Stimulated activated CD8-positive, alpha-beta memory T cell treated with anti-CD3 and anti-CD28 coated beads, Interleukin-4, amount 100 ng/mL, for 48 hours (primary cell): ENCODE data around the gene DHRS12.

Source experiments
- DNase-seq: peaks from one replicate; pipeline ENCODE4 v3.0.0-alpha.2; 2020

DHRS12 gene

DNA sequence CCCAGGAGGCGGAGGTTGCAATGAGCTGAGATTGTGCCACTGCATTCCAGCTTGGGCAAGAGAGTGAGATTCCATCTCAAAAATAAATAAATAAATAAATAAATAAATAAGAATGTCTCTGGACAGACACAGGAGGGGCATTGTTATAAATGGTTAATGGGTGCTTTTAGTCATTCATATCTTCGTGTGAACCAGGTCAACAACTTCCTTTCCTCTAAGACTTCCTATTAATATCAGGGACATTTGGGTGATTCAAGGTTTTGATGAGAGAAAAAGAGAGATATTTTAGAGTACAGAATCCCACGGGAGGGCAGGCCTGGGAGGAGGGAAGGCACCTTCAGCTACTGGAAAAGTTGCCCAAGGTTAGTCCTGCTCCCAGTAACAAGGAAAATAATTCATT lies 23.9 kb downstream of the DHRS12 start:
- no peak for DNase-seq

DNA sequence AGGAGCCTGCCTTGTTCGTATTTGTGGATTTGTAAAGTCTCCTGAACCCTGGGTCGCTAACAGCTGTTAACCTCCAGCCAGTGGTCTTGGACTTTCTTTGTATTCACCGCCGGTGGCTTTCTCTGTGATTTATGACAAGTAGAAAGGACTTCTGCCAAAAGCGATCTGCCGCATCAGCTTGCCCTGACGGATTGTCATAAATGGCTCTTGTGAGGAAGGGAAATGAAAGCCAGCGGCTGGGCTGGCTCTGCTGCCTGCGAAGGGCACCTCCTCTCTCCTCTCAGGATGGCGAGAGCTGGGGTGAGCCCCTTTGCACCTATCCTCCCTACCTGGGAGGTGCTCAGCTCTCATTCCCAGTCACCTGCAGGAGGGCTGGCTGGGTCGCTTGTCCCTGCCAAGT lies 25.6 kb downstream of the DHRS12 start:
- no peak for DNase-seq

DNA sequence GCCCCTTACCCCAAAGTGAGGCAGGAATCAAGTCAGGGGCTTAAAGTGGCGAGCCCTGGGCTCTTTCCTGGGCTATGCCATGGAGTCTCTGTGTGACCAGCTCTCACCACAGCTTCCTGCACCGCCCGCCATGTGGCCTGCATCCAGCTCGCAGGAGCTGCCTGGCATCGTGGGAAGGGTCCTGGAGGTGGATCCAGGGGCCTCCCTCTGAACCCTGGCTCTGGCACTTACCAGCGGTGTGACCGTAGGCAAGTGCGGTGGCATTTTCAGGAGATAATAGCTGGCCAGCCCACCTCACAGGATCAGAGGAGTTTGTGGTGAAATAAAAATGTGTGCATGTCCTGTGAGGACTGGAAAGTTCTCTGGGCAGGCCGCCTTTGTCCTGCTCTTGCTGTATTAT lies 26.0 kb downstream of the DHRS12 start:
- DNase-seq = no peak

- no peak for DNase-seq
Observed at GRCh38 chr13:51776179-51776578, 27.8 kb downstream of the DHRS12 start.

GRCh38 chr13:51773515-51773914 lies 30.4 kb downstream of the DHRS12 start:
- peak; percentile 11 for DNase-seq

GRCh38 chr13:51772781-51773180 lies 31.2 kb downstream of the DHRS12 start:
- peak; percentile 11 for DNase-seq

- peak; percentile 10 for DNase-seq
Observed at GRCh38 chr13:51772105-51772455, 31.9 kb downstream of the DHRS12 start.

DNA sequence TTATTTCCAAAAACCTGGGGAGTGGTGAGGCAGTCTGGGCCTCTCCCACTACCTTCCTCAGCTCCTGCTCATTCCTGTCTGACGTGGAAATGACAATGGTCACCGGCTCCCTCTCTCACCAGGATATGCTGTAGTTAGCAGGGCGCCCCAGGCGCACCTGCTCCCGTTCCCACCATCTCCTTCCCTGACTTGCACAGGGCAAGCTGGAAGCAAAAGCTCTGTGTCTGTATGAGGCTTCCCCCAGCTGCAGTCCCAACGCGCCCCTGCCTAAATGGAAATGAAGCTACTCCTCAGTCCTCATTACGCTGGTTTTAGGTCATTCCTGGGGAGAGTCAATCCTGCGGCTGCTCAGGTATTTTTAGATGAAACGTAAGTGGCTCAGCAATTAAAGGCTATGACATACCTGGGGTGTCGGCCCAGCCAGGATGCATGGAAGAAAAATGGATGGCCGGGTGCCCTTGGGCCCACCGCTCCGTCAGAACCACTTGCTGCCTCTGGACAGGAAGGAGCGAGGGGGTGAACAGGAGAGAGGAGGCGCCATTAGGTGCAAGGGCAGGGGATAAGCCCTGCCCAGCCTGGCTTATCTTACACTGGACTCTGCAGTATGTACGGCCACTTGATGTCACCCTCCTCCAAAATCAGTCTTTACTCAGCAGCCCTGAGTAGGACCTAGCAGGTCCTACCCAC lies 32.4 kb downstream of the DHRS12 start:
- peak; percentile 17 for DNase-seq

DNA sequence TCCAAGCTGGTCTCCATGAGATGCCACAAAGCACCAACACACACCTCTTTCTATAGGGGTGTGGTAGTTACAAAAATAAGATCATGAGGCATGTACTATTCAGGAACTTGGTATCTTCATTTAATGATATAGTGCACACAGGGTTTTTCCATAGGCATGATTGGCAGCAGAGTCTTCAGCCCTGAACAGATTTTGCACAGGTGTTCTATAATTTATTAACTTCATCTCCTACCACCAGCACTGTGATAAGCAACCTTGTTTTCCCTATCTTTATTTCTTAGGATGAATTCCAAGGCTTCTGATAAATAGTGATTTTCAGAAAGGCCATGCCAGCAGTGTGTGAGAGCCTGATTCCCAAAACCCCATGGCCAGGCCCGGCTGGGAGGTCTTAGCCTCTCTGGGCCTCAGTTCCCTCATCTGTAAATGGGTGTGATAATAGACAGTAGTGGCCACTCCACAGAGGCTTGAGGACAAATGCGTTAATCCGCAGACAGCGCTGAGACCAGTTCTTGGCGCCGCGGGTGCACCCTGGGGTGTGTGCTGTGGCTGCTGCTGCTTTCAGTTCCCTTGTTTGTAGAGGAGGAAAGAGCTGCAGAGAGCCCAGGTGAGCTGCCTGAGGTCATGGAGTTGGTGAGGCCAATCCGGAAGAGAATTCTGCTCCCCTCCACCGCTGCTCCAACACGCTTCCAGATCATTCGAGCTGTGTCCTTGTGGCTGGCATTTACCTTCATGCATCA lies 33.1 kb downstream of the DHRS12 start:
- peak; percentile 18 for DNase-seq

DNA sequence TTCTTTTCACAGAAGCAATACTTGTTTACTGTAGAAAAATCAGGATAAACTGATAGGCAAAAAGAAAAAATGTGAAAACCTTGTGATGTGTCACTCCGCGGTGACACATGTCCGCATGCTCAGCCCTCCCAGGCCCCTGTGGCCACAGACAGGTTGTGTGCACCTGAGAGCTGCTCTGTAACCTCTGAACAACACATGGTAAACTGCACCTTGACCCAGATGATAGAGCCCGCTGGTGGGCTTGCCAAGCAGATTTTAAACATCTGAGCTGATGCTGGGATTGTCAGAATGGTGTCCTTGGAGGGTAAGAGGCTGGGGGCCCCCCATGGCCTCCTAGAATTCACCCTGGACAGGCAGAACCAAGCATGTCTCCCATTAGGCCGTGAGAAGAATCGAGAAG lies 33.8 kb downstream of the DHRS12 start:
- DNase-seq = no peak

GRCh38 chr13:51769455-51770127 lies 34.4 kb downstream of the DHRS12 start:
- no peak for DNase-seq

DNA sequence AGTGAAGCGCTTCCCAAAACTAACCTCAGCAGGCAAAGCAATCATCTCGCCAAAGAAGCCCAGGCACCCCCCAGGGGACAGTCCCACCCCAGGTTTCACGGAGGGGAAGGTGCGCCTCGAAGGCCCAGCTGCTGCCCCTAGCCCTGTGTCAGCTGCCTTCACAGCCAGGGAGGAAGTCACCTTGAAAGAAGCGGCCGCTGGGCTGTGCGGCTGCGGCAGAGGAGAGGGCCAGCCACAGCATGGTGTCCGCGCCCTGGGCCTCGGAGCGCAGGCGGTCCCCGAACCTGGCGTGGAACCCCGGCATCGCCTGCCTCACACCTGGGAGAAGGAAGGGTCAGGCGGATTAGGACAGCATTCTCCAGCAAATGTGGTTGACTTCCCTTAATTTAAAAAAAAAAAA lies 35.0 kb downstream of the DHRS12 start:
- DNase-seq = no peak

- no peak for DNase-seq
Observed at GRCh38 chr13:51768378-51768921, 35.5 kb downstream of the DHRS12 start.

- no peak for DNase-seq
Observed at GRCh38 chr13:51767100-51767499, 36.9 kb downstream of the DHRS12 start.

GRCh38 chr13:51765142-51765515 lies 38.8 kb downstream of the DHRS12 start:
- DNase-seq = no peak

DNA sequence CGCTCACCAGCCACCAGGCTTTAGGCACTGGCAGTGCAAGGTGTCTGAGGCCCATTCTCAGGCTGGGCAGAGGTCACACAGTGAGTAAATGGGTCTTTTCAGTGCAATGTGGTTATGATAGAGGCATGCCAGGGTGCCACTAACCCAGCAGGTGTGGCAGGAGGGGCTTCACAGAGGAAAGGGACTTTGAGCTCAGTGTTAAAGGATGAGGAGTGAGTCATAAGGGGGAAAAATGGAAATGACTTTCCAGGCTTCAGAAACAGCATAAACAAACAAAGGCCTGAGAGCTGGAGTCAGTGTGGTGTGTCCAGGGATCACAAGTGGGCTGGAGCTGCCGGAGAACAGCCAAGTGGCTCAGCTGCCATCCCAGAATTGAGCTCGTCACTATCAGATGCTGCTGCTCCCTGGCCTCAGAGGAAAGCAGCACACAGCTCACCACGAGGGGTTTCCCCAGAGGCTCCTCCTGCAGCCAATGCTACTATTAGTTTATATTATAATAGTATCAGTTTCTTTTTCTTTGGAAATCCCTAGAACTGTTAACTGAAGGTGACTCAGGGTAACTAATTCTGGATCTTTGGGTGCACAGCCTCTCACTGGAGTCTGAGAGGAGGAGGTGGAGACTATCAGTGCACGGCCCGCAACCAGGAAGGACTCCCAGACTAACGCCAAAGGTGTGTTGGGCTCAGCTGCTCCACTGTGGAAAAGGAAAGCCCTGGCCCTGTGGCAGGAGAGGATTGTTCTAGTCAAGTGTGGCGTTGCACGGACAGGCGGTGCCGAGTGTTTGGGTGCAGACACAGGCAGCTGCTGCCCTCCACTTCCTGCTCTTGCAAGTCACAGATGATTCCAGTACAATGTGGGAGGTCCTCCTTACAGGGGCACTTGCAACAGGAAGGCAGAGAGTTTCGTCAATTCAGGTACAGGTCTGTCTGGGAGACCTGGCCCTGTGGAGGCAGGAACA lies 39.5 kb downstream of the DHRS12 start:
- peak; percentile 74 for DNase-seq

DNA sequence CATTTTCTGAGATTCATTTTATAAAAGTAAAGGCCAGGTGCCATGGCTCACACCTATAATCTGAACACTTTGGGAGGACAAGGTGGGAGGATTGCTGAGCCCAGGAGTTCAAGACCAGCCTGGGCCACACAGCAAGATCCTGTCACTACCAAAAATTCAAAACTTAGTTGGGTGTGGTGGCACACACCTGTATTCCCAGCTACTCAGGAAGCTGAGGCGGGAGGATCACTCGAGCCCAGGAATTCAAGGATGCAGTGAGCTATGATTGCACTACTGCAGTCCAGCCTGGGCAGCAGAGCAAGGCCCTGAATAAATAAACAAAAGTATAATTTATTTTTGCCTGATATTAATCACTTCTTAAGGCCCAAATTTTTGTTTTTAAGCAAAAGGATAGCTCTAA lies 40.5 kb downstream of the DHRS12 start:
- DNase-seq = no peak

DNA sequence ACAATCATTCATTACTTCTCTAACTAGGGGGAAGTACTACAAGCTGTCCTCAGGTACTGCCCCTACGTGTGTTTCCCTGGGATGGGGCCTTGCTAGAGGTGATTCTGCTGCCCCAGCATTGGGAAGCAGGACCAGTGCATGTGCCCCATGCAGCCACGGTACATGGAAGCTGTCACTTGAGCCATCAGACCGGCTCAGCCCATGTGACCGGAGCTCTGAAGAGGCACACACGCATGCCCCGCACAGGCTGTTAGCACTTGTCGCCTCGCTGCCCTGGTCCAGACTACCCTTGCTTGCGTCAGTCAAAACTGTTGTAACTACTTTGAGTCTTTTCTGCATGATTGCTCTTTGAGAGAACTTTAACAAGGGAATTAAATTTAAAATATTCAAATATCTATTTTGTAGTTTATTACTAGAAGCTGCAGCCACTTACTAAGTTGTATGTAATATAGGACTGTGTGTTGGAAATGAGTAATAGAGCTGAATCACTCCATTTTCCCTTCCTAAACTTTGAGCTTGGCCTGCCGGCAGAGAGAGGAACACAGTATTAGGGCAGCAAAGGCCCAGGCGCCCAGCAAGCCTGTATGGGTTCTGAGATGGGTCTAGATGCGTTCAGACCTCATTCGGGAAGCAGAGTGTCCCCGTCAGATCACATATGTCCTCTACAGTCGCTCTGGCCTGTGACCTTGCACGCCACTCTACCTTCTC lies 42.2 kb downstream of the DHRS12 start:
- no peak for DNase-seq

- DNase-seq = no peak
Observed at GRCh38 chr13:51760592-51760991, 43.4 kb downstream of the DHRS12 start.

DNA sequence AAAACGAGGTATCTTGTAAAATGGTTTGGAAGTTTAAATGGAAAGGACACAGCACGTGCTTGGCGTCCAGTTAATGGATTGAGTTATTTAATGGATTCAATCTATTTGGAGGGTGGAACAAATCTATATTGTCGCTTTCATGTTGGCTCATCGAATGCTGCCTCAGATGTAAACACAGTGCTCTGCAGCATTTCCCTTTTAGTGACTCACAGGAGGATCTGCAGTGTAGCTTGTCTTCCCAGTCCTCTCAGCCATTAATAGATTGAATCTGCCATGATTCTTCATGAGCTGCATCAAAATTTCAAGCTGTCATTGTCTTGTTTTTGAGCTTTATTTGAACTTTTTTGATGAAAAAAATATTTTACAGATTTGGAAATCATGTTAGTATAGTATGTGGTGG lies 44.7 kb downstream of the DHRS12 start:
- no peak for DNase-seq

- no peak for DNase-seq
Observed at GRCh38 chr13:51758691-51759090, 45.3 kb downstream of the DHRS12 start.

GRCh38 chr13:51756651-51757050 lies 47.3 kb downstream of the DHRS12 start:
- no peak for DNase-seq
